Mesendoderm (in vitro differentiated cells): ENCODE measurements around the gene SPARCL1.
"Not testable (repeated sequence)": the region's sequence is repeated elsewhere in the genome, so short reads cannot be mapped to it uniquely, and the experiment has no call there.

Experiments used
- DNase-seq: peaks from one replicate; pipeline ENCODE4 v3.0.0; 2013
- H2AK5ac ChIP-seq: 2 replicates; pipeline ENCODE4 v1.6.1; 2013; ENCODE audit warnings: low read length, inconsistent platforms
- H2BK120ac ChIP-seq: 2 replicates; pipeline ENCODE4 v1.6.1; 2013; ENCODE audit warnings: low read depth, mild to moderate bottlenecking, low read length, moderate library complexity, mixed read lengths
- H2BK15ac ChIP-seq: replicated peaks from 2 replicates; pipeline ENCODE4 v1.6.1; 2013; ENCODE audit warnings: low read depth, mild to moderate bottlenecking, moderate library complexity
- H2BK5ac ChIP-seq: 2 replicates; pipeline ENCODE4 v1.6.1; 2013; ENCODE audit warnings: low read length, inconsistent platforms
- H3K18ac ChIP-seq: 2 replicates; pipeline ENCODE4 v1.6.1; 2013; ENCODE audit warnings: mild to moderate bottlenecking, low read length, mixed read lengths
- H3K23ac ChIP-seq: one replicate; pipeline ENCODE4 v1.6.1; 2013; ENCODE audit warnings: low read length
- H3K27ac ChIP-seq: 2 replicates; pipeline ENCODE4 v1.5.1; 2013; ENCODE audit warnings: low read depth, mild to moderate bottlenecking, inconsistent platforms, low read length, moderate library complexity
- H3K27me3 ChIP-seq: 2 replicates; pipeline ENCODE4 v1.6.1; 2013; ENCODE audit warnings: low read length, control low read depth, mild to moderate bottlenecking, inconsistent platforms; ENCODE audit not compliant: insufficient read depth, poor library complexity
- H3K36me3 ChIP-seq: 2 replicates; pipeline ENCODE4 v1.6.1; 2013; ENCODE audit warnings: low read length, inconsistent platforms; ENCODE audit not compliant: control insufficient read depth, insufficient read depth
- H3K4ac ChIP-seq: one replicate; pipeline ENCODE4 v1.6.1; 2013; ENCODE audit warnings: low read depth, mild to moderate bottlenecking, low read length, moderate library complexity
- H3K4me1 ChIP-seq: 2 replicates; pipeline ENCODE4 v1.6.1; 2013; ENCODE audit warnings: low read depth, low read length, inconsistent platforms; ENCODE audit not compliant: control insufficient read depth
- H3K4me2 ChIP-seq: 2 replicates; pipeline ENCODE4 v1.6.1; 2013; ENCODE audit warnings: low read length
- H3K4me3 ChIP-seq: 2 replicates; pipeline ENCODE4 v1.5.1; 2013; ENCODE audit warnings: mild to moderate bottlenecking, low read length
- H3K56ac ChIP-seq: one replicate; pipeline ENCODE4 v1.6.1; 2013; ENCODE audit warnings: low read length
- H3K79me1 ChIP-seq: 2 replicates; pipeline ENCODE4 v1.6.1; 2013; ENCODE audit warnings: low read length, inconsistent platforms
- H3K79me2 ChIP-seq: 2 replicates; pipeline ENCODE4 v1.6.1; 2013; ENCODE audit warnings: mild to moderate bottlenecking, low read length; ENCODE audit not compliant: control insufficient read depth, insufficient read depth
- H3K9ac ChIP-seq: 2 replicates; pipeline ENCODE4 v1.6.1; 2013; ENCODE audit warnings: low read length, inconsistent platforms
- H4K5ac ChIP-seq: one replicate; pipeline ENCODE4 v1.6.1; 2013; ENCODE audit warnings: low read length
- H4K8ac ChIP-seq: one replicate; pipeline ENCODE4 v1.6.1; 2013; ENCODE audit warnings: low read depth, mild to moderate bottlenecking, control low read depth, low read length, moderate library complexity
- WGBS: extraction: QIAGEN DNeasy Blood & Tissue Kit; methylation state at CpG from one replicate; pipeline ENCODE4 v1.1.7; 2013; ENCODE audit warnings: low lambda C conversion rate, missing lambda C conversion rate; ENCODE audit not compliant: insufficient coverage; ENCODE audit errors: extremely low coverage; 5-methylcytosine and 5-hydroxymethylcytosine counted together

The SPARCL1 gene

DNA sequence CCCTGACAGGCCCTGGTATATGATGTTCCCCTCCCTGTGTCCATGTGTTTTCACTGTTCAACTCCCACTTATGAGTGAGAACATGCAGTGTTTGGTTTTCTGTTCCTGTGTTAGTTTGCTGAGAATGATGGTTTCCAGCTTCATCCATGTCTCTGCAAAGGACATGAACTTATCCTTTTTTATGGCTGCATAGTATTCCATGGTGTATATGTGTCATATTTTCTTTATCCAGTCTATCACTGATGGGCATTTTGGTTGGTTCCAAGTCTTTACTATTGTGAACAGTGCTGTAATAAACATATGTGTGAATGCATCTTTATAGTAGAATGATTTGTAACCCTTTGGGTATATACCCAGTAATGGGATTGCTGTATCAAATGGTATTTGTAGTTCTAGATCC, 45.9 kb downstream of the SPARCL1 start:
- not testable (repeated sequence) for H3K4me3 ChIP-seq, H3K36me3 ChIP-seq, H3K4ac ChIP-seq, H2BK5ac ChIP-seq, H3K79me2 ChIP-seq, H3K79me1 ChIP-seq, H3K27me3 ChIP-seq, H4K5ac ChIP-seq, H3K23ac ChIP-seq, H4K8ac ChIP-seq, H2BK15ac ChIP-seq, H3K4me1 ChIP-seq, H3K18ac ChIP-seq, H2AK5ac ChIP-seq, DNase-seq, H3K56ac ChIP-seq, H3K4me2 ChIP-seq, H3K9ac ChIP-seq, H2BK120ac ChIP-seq, H3K27ac ChIP-seq

DNA sequence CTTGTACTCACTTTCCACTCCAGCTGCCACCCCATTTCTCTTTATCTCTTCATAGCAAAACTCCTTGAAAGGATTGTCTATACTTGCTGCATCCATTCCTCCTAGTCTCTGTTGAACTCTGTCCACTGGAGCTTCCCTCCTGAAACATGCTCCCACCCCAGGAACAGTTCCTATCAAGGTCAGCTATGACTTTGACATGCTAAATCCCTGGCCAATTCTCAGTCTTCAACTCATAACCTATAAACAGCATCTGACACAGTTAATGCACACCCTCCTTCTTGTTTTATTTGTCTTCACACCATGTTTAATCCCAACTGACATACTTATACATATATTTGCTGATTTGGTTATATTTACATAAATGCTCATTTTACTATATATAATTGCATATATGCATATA, 47.8 kb downstream of the SPARCL1 start:
- Histone ChIP-seq H3K4me2 (no peak overlapping the region), H2BK15ac (no peak overlapping the region), H3K79me2 (no peaks in the 10 kb centered on the region), H3K79me1 (no peaks in the 10 kb centered on the region), H2AK5ac (no peak overlapping the region), H3K27me3 (no peaks in the 10 kb centered on the region), H3K56ac (no peak overlapping the region), H2BK120ac (no peak overlapping the region), H3K4ac (no peak overlapping the region), H3K4me3 (no peak overlapping the region), H2BK5ac (no peak overlapping the region), H3K9ac (no peak overlapping the region), H3K18ac (no peak overlapping the region), H3K4me1 (no peaks in the 10 kb centered on the region), H3K27ac (no peak overlapping the region), H3K23ac (no peak overlapping the region), H3K36me3 (no peaks in the 10 kb centered on the region), H4K8ac (no peak overlapping the region), H4K5ac (no peak overlapping the region)
- DNase-seq: no peak

DNA sequence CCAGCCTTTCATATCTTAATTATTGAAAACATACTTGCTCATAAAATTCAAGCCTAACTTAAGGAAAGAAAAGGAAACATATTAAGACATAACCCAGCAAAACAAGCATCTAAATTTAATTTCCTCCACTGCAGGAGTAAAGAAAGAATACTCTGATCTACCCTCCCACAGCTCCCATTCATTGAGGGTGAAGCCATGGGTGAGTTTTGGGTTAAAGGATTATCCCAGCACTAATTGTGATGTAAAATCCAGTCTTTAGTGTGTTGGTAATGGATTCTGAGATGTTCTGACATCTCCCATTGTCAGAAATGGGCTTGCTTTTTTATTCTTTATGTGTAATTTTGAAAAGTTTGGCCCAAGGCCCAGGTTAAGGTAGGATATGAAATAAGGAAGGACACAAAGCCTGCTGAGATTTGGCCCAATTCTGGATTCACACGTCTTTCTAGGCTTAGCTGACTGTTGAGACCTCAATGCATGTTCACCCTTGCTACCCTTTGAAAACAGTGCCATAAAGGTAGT, 50.4 kb downstream of the SPARCL1 start:
- Histone ChIP-seq H3K18ac (no peak overlapping the region), H3K4ac (no peak overlapping the region), H3K36me3 (no peaks in the 10 kb centered on the region), H2BK15ac (no peak overlapping the region), H2BK5ac (no peak overlapping the region), H3K27ac (no peak overlapping the region), H3K79me2 (no peaks in the 10 kb centered on the region), H3K56ac (no peak overlapping the region), H3K27me3 (no peaks in the 10 kb centered on the region), H2AK5ac (no peak overlapping the region), H3K79me1 (no peaks in the 10 kb centered on the region), H3K4me1 (no peaks in the 10 kb centered on the region), H3K4me2 (no peak overlapping the region), H2BK120ac (no peak overlapping the region), H4K8ac (no peak overlapping the region), H3K23ac (no peak overlapping the region), H4K5ac (no peak overlapping the region), H3K9ac (no peak overlapping the region), H3K4me3 (no peak overlapping the region)
- no peak for DNase-seq
- no CpG with 5 or more reads among the region's 1 CpG for WGBS

DNA sequence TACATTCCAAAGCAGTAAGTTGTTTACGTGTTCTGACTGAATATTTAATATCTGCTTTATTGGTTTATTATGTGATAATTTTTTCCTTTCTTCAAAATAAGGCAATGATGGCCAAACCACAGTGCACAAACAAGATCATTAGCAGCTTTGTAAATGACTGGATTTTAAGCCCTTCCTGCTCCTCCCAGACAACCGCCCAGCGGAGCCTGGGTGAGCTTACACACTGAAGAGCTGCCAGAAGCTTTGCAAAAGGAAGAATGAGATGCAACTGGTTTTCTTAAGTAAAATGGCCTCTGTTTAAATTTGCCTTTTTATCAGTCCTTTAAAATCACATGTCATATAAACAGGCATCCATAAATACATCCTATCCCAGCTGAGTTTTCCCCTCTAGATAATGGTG, 52.2 kb downstream of the SPARCL1 start:
- H3K36me3 ChIP-seq: no peaks in the 10 kb centered on the region
- no peaks in the 10 kb centered on the region for H3K79me2 ChIP-seq
- H2AK5ac ChIP-seq: no peak overlapping the region
- no peak overlapping the region for H2BK15ac ChIP-seq
- DNase-seq: no peak
- no peak overlapping the region for H3K23ac ChIP-seq
- no peak overlapping the region for H3K27ac ChIP-seq
- H3K4me2 ChIP-seq: no peak overlapping the region
- no peak overlapping the region for H4K5ac ChIP-seq
- no peaks in the 10 kb centered on the region for H3K4me1 ChIP-seq
- H2BK120ac ChIP-seq: no peak overlapping the region
- no CpG with 5 or more reads among the region's 3 CpGs for WGBS
- no peak overlapping the region for H4K8ac ChIP-seq
- H3K9ac ChIP-seq: no peak overlapping the region
- H3K4ac ChIP-seq: no peak overlapping the region
- H3K56ac ChIP-seq: no peak overlapping the region
- no peaks in the 10 kb centered on the region for H3K27me3 ChIP-seq
- no peak overlapping the region for H3K4me3 ChIP-seq
- no peak overlapping the region for H2BK5ac ChIP-seq
- no peaks in the 10 kb centered on the region for H3K79me1 ChIP-seq
- no peak overlapping the region for H3K18ac ChIP-seq

DNA sequence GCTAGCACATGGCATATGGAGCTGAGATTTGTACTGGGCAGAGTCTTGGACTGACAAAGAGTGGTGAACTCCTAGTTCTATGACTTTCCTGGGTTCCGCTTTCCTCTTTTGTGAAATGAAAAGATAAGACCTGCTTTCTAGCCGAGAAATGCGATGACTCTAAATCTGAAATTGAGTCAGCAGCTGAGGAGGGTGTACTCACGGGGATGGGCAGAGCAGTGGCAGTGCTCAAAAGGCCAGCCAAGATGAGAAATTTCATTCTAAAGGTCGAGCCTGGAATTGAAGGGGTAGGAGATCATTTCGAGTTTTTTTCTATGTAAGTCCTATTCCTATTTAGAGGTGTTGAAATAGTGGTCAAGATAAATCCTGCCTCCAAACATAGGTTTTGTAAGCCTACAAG, 59.8 kb downstream of the SPARCL1 start:
- H3K27ac ChIP-seq: no peak overlapping the region
- no peak overlapping the region for H3K4me3 ChIP-seq
- no peak overlapping the region for H2BK5ac ChIP-seq
- H3K4ac ChIP-seq: no peak overlapping the region
- H3K4me1 ChIP-seq: no peaks in the 10 kb centered on the region
- no peaks in the 10 kb centered on the region for H3K79me2 ChIP-seq
- H4K5ac ChIP-seq: no peak overlapping the region
- no peaks in the 10 kb centered on the region for H3K27me3 ChIP-seq
- no peak overlapping the region for H2AK5ac ChIP-seq
- no peak overlapping the region for H2BK15ac ChIP-seq
- no peak overlapping the region for H3K9ac ChIP-seq
- WGBS: no CpG with 5 or more reads among the region's 6 CpGs
- H3K4me2 ChIP-seq: no peak overlapping the region
- no peaks in the 10 kb centered on the region for H3K36me3 ChIP-seq
- no peak overlapping the region for H3K56ac ChIP-seq
- DNase-seq: no peak
- no peak overlapping the region for H3K18ac ChIP-seq
- H2BK120ac ChIP-seq: no peak overlapping the region
- no peak overlapping the region for H4K8ac ChIP-seq
- H3K23ac ChIP-seq: no peak overlapping the region
- no peaks in the 10 kb centered on the region for H3K79me1 ChIP-seq

DNA sequence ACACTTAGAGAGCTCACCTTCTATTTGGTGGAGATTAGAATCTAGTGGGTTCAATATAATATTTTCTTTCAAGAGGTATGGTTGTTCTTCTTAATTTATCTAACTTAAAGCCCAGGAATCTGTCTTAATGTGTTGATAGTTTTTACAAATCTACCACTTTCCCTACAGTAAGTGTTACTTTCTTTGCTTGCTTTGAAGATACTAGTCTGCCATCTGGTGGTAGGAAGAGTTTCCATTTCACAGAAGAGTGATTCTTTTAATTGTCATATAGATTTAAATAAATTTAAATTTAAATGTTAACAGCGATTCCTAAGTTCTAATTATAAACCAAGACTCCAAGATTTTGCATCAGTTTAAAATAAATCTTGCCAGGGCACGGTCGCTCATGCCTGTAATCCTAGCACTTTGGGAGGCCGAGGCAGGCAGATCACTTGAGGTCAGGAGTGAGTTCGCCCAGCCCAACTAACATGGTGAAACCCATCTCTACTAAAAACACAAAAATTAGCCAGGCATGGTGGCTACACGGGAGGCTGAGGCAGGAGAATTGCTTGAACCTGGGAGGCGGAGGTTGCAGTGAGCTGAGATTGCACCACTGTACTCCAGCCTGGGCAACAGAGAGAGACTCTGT, 63.3 kb downstream of the SPARCL1 start:
- Histone ChIP-seq H2BK120ac (no peak overlapping the region), H4K5ac (no peak overlapping the region), H3K36me3 (no peaks in the 10 kb centered on the region), H2AK5ac (no peak overlapping the region), H3K27me3 (no peaks in the 10 kb centered on the region), H3K79me1 (no peaks in the 10 kb centered on the region), H3K4ac (no peak overlapping the region), H3K4me1 (no peaks in the 10 kb centered on the region), H3K18ac (no peak overlapping the region), H3K4me2 (no peak overlapping the region), H3K4me3 (no peak overlapping the region), H3K79me2 (no peaks in the 10 kb centered on the region), H2BK15ac (no peak overlapping the region), H3K56ac (no peak overlapping the region), H3K27ac (no peak overlapping the region), H2BK5ac (no peak overlapping the region), H4K8ac (no peak overlapping the region), H3K9ac (no peak overlapping the region), H3K23ac (no peak overlapping the region)
- DNase-seq: peak; percentile 52
- WGBS: no CpG with 5 or more reads among the region's 7 CpGs
